WTC11 (cell line): Measurements from ENCODE around the gene MSH2.

ENCODE experiments used
- ATF1 ChIP-seq: sonication (generic); formaldehyde crosslinking; IDR thresholded peaks from 2 replicates; pipeline ENCODE4 v1.8.1; 2023; ENCODE audit warnings: mild to moderate bottlenecking, moderate library complexity, missing genetic modification reagents
- ESRRA ChIP-seq: sonication (generic); formaldehyde crosslinking; IDR thresholded peaks from 2 replicates; pipeline ENCODE4 v1.8.1; 2022; ENCODE audit warnings: mild to moderate bottlenecking, missing genetic modification reagents, borderline replicate concordance
- JUN ChIP-seq: sonication (generic); formaldehyde crosslinking; IDR thresholded peaks from 2 replicates; pipeline ENCODE4 v1.8.0; 2023; ENCODE audit warnings: mild to moderate bottlenecking, missing genetic modification reagents
- TEAD1 ChIP-seq: sonication (generic); formaldehyde crosslinking; IDR thresholded peaks from 2 replicates; pipeline ENCODE4 v1.8.0; 2022; ENCODE audit warnings: mild to moderate bottlenecking, missing genetic modification reagents
- TEAD4 ChIP-seq: sonication (generic); formaldehyde crosslinking; IDR thresholded peaks from 2 replicates; pipeline ENCODE4 v1.8.0; 2022; ENCODE audit warnings: mild to moderate bottlenecking, missing genetic modification reagents
- TP53 ChIP-seq: sonication (generic); formaldehyde crosslinking; IDR thresholded peaks from 2 replicates; pipeline ENCODE4 v1.8.1; 2023; ENCODE audit warnings: mild to moderate bottlenecking, missing genetic modification reagents
- TF ChIP-seq, protein P1 (sequence below): fragments of 200-600 bp; IDR thresholded peaks from 2 replicates; pipeline ENCODE4 v1.8.0; 2022; ENCODE audit warnings: antibody characterized with exemption

GRCh38 chr2:47506436-47506835, 103.5 kb downstream of the MSH2 start:
- no peak for TF ChIP-seq JUN
- TF ChIP-seq, protein P1, sequence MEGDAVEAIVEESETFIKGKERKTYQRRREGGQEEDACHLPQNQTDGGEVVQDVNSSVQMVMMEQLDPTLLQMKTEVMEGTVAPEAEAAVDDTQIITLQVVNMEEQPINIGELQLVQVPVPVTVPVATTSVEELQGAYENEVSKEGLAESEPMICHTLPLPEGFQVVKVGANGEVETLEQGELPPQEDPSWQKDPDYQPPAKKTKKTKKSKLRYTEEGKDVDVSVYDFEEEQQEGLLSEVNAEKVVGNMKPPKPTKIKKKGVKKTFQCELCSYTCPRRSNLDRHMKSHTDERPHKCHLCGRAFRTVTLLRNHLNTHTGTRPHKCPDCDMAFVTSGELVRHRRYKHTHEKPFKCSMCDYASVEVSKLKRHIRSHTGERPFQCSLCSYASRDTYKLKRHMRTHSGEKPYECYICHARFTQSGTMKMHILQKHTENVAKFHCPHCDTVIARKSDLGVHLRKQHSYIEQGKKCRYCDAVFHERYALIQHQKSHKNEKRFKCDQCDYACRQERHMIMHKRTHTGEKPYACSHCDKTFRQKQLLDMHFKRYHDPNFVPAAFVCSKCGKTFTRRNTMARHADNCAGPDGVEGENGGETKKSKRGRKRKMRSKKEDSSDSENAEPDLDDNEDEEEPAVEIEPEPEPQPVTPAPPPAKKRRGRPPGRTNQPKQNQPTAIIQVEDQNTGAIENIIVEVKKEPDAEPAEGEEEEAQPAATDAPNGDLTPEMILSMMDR = no peak
- no peak for TF ChIP-seq TEAD4 (CRISPR knock-in tag)
- TF ChIP-seq TP53 (CRISPR knock-in tag) = no peak
- TF ChIP-seq ATF1 (CRISPR knock-in tag) = no peak
- TF ChIP-seq TEAD1 (CRISPR knock-in tag) = no peak
- TF ChIP-seq ESRRA = no peak
